Lower leg skin (tissue), 3 donors: ENCODE measurements around the gene DUOXA2.

Source experiments
- CTCF ChIP-seq, 3 donors: fragments of 450-650 bp; IDR thresholded peaks; one replicate each; pipeline ENCODE4 v1.5.1; 2016; ENCODE audit warnings: antibody characterized with exemption in 3 of 3, mild to moderate bottlenecking in 3 of 3, moderate library complexity in 2 of 3
- POLR2A ChIP-seq, 2 donors: fragments of 450-650 bp; IDR thresholded peaks; one replicate each; pipeline ENCODE4 v1.6.1; 2016 to 2017; ENCODE audit warnings: antibody characterized with exemption in 2 of 2, mild to moderate bottlenecking in 1 of 2, moderate library complexity in 1 of 2

- TF ChIP-seq POLR2A (IDR thresholded peaks at IDR 0.05) (no peak), CTCF (IDR thresholded peaks at IDR 0.05) (no peak)
These were observed 30.9 kb upstream of the DUOXA2 start for GRCh38 chr15:45083223-45083622.
